HepG2 (cell line): ENCODE data around the gene GNAL. TPM values are rescaled to one million over a fixed set of nuclear protein-coding genes. Genes with fewer than 3 reads are reported as not detected.

ENCODE experiments used
- ATAC-seq: fragments of 200-7000 bp; cut with Tn5 transposase; 3 replicates; pipeline ENCODE4 v1.9.1; 2020; ENCODE audit warnings: mild to moderate bottlenecking, moderate library complexity
- BruUV-seq: library from RNA; stranded (reverse); fragments of 400-500 nt; replicated peaks from 2 replicates; lab custom pipeline; 2021; lab: Mats Ljungman, UMichigan
- CTCF ChIA-PET: fragments of 300-600 bp; formaldehyde crosslinking; extraction: SDS; loops from one replicate; lab custom pipeline; 2021; ENCODE audit warnings: low total read pairs, inconsistent platforms, low intra/inter-chr PET ratio; lab: Yijun Ruan, JAX
- POLR2A ChIA-PET: fragments of 350-600 bp; sonication (Branson Sonifier 250); formaldehyde crosslinking; loops from one replicate; lab custom pipeline; 2020; ENCODE audit warnings: antibody characterized with exemption, inconsistent platforms; lab: Yijun Ruan, JAX
- DNase-seq: peaks from one replicate; pipeline ENCODE4 v3.0.0-alpha.2; 2015; ENCODE audit warnings: low spot score
- FAIRE-seq: peaks from 3 replicates; lab custom pipeline; 2011; peaks lifted over from hg19 to GRCh38; lab: Jason Lieb, UNC
- H2AFZ ChIP-seq: one replicate; pipeline ENCODE4 v1.6.1; 2011; ENCODE audit warnings: low read length, inconsistent platforms
- H3K27ac ChIP-seq: fragments of 300-600 bp; 3 replicates; pipeline ENCODE4 v1.8.0; 2011; ENCODE audit warnings: mixed run types, mild to moderate bottlenecking, mixed read lengths, low read length, inconsistent platforms; ENCODE audit not compliant: insufficient read depth; ENCODE audit errors: extremely low read length
- H3K27me3 ChIP-seq, 2 experiments: fragments of 200-600 bp in 1 of 2; 2 replicates in 1 of 2; 3 replicates in 1 of 2; pipeline versions ENCODE4 v1.6.0 to v1.8.0; 2011; ENCODE audit warnings: low read length in 2 of 2, mild to moderate bottlenecking in 2 of 2, moderate library complexity in 2 of 2, inconsistent platforms in 1 of 2; ENCODE audit not compliant: insufficient read depth in 2 of 2, control insufficient read depth in 1 of 2
- H3K36me3 ChIP-seq, 2 experiments: fragments of 200-600 bp in 1 of 2; replicated peaks in 1 of 2; 2 replicates in 1 of 2; 3 replicates in 1 of 2; pipeline versions ENCODE4 v1.5.1 to v1.8.0; 2011; ENCODE audit warnings: low read length in 2 of 2, inconsistent platforms in 1 of 2; ENCODE audit not compliant: insufficient read depth in 2 of 2, control insufficient read depth in 1 of 2
- H3K4me1 ChIP-seq: 2 replicates; pipeline ENCODE4 v1.5.1; 2012; ENCODE audit warnings: low read length, inconsistent platforms; ENCODE audit not compliant: insufficient read depth
- H3K4me2 ChIP-seq: 2 replicates; pipeline ENCODE4 v1.6.0; 2011; ENCODE audit warnings: low read depth, low read length, inconsistent platforms
- H3K4me3 ChIP-seq, 3 experiments: fragments of 200-600 bp in 1 of 3; sonication (generic), shearing (Covaris generic) in 1 of 3; replicated peaks in 1 of 3; 2 replicates each; pipeline ENCODE4 v1.5.1; 2011 to 2016; ENCODE audit warnings: low read length in 3 of 3, inconsistent platforms in 2 of 3, low read depth in 2 of 3, mild to moderate bottlenecking in 2 of 3, control low read depth in 1 of 3, mixed read lengths in 1 of 3; ENCODE audit not compliant: insufficient read depth in 1 of 3
- H3K79me2 ChIP-seq: one replicate; pipeline ENCODE4 v1.6.1; 2011; ENCODE audit warnings: low read length, inconsistent platforms; ENCODE audit not compliant: insufficient read depth
- H3K9ac ChIP-seq: 2 replicates; pipeline ENCODE4 v1.6.0; 2011; ENCODE audit warnings: mild to moderate bottlenecking, low read depth, low read length, inconsistent platforms; ENCODE audit not compliant: insufficient read depth
- H3K9me3 ChIP-seq: 2 replicates; pipeline ENCODE4 v1.5.1; 2012; ENCODE audit warnings: mild to moderate bottlenecking, low read length
- H4K20me1 ChIP-seq: 2 replicates; pipeline ENCODE4 v1.6.0; 2011; ENCODE audit warnings: inconsistent platforms, mild to moderate bottlenecking, low read length, moderate library complexity; ENCODE audit not compliant: insufficient read depth
- CC2D1A ChIP-seq: sonication (generic); formaldehyde crosslinking; IDR thresholded peaks from 2 replicates; pipeline ENCODE4 v1.8.1; 2023; ENCODE audit warnings: mild to moderate bottlenecking, missing genetic modification reagents
- KLF9 ChIP-seq: IDR thresholded peaks from 2 replicates; pipeline ENCODE4 v1.6.1; 2016; ENCODE audit warnings: low read depth
- MEF2D ChIP-seq: sonication (generic); formaldehyde crosslinking; IDR thresholded peaks from 2 replicates; pipeline ENCODE4 v1.5.1; 2020; ENCODE audit warnings: mild to moderate bottlenecking, missing genetic modification reagents
- REPIN1 ChIP-seq: sonication (generic); formaldehyde crosslinking; IDR thresholded peaks from 2 replicates; pipeline ENCODE4 v1.8.0; 2022; ENCODE audit warnings: missing genetic modification reagents, low read depth, mild to moderate bottlenecking, borderline replicate concordance
- SRSF1 ChIP-seq: fragments of 200-400 bp; formaldehyde crosslinking; optimal IDR thresholded peaks from 2 replicates; pipeline ENCODE3; 2017; ENCODE audit warnings: mild to moderate bottlenecking, low read depth, low read length, moderate library complexity
- THYN1 ChIP-seq: sonication (generic); formaldehyde crosslinking; IDR thresholded peaks from 2 replicates; pipeline ENCODE4 v1.8.1; 2023; ENCODE audit warnings: low read depth, mild to moderate bottlenecking, moderate library complexity, missing genetic modification reagents, borderline replicate concordance
- TMF1 ChIP-seq: sonication (generic); formaldehyde crosslinking; IDR thresholded peaks from 2 replicates; pipeline ENCODE4 v1.8.1; 2022; ENCODE audit warnings: low read depth, missing genetic modification reagents
- ZNF33A ChIP-seq: sonication (generic); formaldehyde crosslinking; IDR thresholded peaks from 2 replicates; pipeline ENCODE4 v1.5.1; 2020; ENCODE audit warnings: missing genetic modification reagents, mild to moderate bottlenecking, moderate library complexity, borderline replicate concordance
- ZNF558 ChIP-seq: sonication (generic); formaldehyde crosslinking; IDR thresholded peaks from 2 replicates; pipeline ENCODE4 v1.9.0; 2022; ENCODE audit warnings: mild to moderate bottlenecking, missing genetic modification reagents, borderline replicate concordance
- ZNF605 ChIP-seq: sonication (generic); formaldehyde crosslinking; IDR thresholded peaks from 2 replicates; pipeline ENCODE4 v1.8.0; 2022; ENCODE audit warnings: mild to moderate bottlenecking, missing genetic modification reagents
- ZNF747 ChIP-seq: sonication (generic); formaldehyde crosslinking; IDR thresholded peaks from 2 replicates; pipeline ENCODE4 v1.8.1; 2023; ENCODE audit warnings: missing genetic modification reagents, mild to moderate bottlenecking, borderline replicate concordance
- WGBS: methylation state at CpG from one replicate; pipeline ENCODE4 v1.1.6; 2017; ENCODE audit warnings: low lambda C conversion rate; 5-methylcytosine and 5-hydroxymethylcytosine counted together
- in situ Hi-C: cut with HindIII; loops from 2 replicates; pipeline ENCODE4 v1.10.0; 2017; ENCODE audit warnings: low pct_unique_long_range_greater_than_20kb; ENCODE audit not compliant: extremely low pct_ligation_motif_present
- intact Hi-C: fragments of 100-400 bp; cut with micrococcal nuclease; formaldehyde crosslinking; loops from one replicate; pipeline ENCODE4 v1.10.0; 2022; ENCODE audit not compliant: unreplicated experiment
- polyA plus RNA-seq, 8 experiments: library from polyadenylated mRNA; depleted of rRNA in 3 of 8; stranded (reverse) in 7 of 8; unstranded in 1 of 8; fragments of >200 nt; fragmentation: Illumina TruSeq in 4 of 8; extraction: Trizol in 4 of 8; gene quantifications; 2 replicates each; pipeline versions ENCODE4 v1.2.1 to v1.2.3, GENCODE V29; 2011 to 2016; ENCODE audit warnings: low read depth in 4 of 8, missing spikeins in 1 of 8, mixed read lengths in 1 of 8; ENCODE audit not compliant: insufficient read depth in 1 of 8
- total RNA-seq, 5 experiments: library from RNA; depleted of rRNA; stranded (reverse); fragments of >200 nt; fragmentation: Illumina TruSeq; extraction: Trizol; gene quantifications; 2 replicates each; pipeline ENCODE4 v1.2.3, GENCODE V29; 2016; ENCODE audit warnings: low read depth in 1 of 5
- TF ChIP-seq, protein P1 (sequence below): sonication (generic); formaldehyde crosslinking; IDR thresholded peaks from 2 replicates; pipeline ENCODE4 v1.5.0; 2020; ENCODE audit warnings: mild to moderate bottlenecking, missing genetic modification reagents
- TF ChIP-seq, protein P2 (sequence below): sonication (generic); formaldehyde crosslinking; IDR thresholded peaks from 2 replicates; pipeline ENCODE4 v1.4.0; 2020; ENCODE audit warnings: missing genetic modification reagents, borderline replicate concordance

GNAL gene
- total and polyA plus RNA-seq, 2 of the 13 experiments (the other 11 are each of a cell fraction or from before 2014, with no cell fraction given) = 0.87 to 1.4 TPM

DNA sequence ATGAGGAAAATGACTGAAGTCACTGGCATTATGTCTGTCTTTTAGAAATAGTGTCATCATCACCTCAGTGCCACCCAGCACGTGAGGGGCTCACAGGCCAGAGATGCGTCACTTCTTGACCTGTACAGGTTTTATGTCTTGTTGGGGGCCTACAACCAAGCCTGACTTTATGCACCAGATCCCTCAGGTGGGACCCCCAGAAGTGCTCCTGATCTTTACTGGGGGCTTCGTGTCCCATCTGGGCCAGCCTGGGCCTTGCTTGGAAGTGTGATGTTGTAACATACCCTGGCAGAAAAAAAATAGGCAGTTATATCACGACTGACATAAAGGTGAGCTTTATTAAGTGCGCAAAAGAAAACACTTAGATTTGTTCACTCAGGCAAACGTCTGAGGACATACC is 21.5 kb upstream of the GNAL start:
- intact Hi-C loops (no loop called here), in situ Hi-C loops (no loop called here)
- Histone ChIP-seq H3K4me2 (no peak overlapping the region), H3K27ac (no peak overlapping the region), H3K4me3 (no peak overlapping the region), H3K79me2 (no peaks in the 10 kb centered on the region), H3K36me3 (no peaks in the 10 kb centered on the region), H3K9ac (no peak overlapping the region), H2AFZ (no peak overlapping the region), H4K20me1 (no peaks in the 10 kb centered on the region), H3K9me3 (no peaks in the 10 kb centered on the region), H3K27me3 (peaks cover 12 to 79% of the 10 kb centered on the region in 2 experiments), H3K4me1 (no peaks in the 10 kb centered on the region)
- BruUV-seq = no TSS peak
- no peak for ATAC-seq
- POLR2A ChIA-PET = no interaction called here
- CTCF ChIA-PET = no interaction called here
- WGBS = 33% methylated on average over 6 of the region's 6 CpGs
- no peak for FAIRE-seq
- no peak for TF ChIP-seq MEF2D
- no peak for TF ChIP-seq SRSF1
- TF ChIP-seq REPIN1 (CRISPR knock-in tag) = no peak
- no peak for TF ChIP-seq ZNF747
- no peak for DNase-seq

DNA sequence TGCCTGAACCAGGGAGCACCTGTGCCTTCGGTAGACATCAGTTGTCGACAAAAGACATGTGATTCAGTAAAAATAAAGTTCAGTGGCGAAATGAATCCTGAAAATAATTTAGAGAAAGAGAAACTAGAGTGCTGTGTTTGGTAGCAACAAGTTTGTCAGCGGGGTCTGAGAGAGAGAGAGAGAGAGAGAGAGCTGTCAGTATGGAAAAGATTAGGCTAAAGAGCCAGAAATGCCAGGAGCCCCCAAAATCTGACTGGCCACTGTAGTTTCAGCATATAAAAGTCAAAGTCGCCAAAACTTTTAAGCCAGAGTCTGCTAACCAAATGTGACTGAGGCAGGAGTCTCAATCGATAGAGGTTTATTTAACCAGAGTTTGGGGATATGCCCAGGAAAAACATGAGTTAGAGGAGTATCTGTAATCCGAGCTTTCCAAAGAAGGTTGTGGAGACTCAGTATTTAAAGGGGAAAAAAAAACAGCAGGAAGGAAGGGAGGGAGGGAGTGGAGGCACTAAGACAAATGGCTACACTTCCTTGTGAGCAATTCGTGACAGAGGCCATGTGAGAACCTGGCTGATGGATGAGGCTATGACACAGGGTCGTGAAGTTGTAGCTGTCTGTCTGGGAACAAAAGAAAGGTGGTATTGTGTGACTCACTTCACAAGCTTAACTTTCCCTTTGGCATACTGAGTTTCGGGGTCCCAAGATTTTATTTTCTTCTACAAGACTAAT is 20.5 kb upstream of the GNAL start:
- DNase-seq = no peak
- no peak for ATAC-seq
- no peak overlapping the region for H2AFZ ChIP-seq
- H3K9ac ChIP-seq = no peak overlapping the region
- peaks cover 9 to 75% of the 10 kb centered on the region in 2 experiments for H3K27me3 ChIP-seq
- H3K4me2 ChIP-seq = no peak overlapping the region
- no peak for FAIRE-seq
- intact Hi-C loops (no loop called here), in situ Hi-C loops (no loop called here)
- H3K36me3 ChIP-seq = no peaks in the 10 kb centered on the region
- no peaks in the 10 kb centered on the region for H3K4me1 ChIP-seq
- ChIA-PET CTCF (no interaction called here), POLR2A (no interaction called here)
- no peaks in the 10 kb centered on the region for H3K9me3 ChIP-seq
- no peaks in the 10 kb centered on the region for H4K20me1 ChIP-seq
- no peak overlapping the region for H3K4me3 ChIP-seq
- BruUV-seq = no TSS peak
- 13% methylated on average over 10 of the region's 10 CpGs for WGBS
- H3K79me2 ChIP-seq = no peaks in the 10 kb centered on the region
- H3K27ac ChIP-seq = no peak overlapping the region
- TF ChIP-seq, protein P1, sequence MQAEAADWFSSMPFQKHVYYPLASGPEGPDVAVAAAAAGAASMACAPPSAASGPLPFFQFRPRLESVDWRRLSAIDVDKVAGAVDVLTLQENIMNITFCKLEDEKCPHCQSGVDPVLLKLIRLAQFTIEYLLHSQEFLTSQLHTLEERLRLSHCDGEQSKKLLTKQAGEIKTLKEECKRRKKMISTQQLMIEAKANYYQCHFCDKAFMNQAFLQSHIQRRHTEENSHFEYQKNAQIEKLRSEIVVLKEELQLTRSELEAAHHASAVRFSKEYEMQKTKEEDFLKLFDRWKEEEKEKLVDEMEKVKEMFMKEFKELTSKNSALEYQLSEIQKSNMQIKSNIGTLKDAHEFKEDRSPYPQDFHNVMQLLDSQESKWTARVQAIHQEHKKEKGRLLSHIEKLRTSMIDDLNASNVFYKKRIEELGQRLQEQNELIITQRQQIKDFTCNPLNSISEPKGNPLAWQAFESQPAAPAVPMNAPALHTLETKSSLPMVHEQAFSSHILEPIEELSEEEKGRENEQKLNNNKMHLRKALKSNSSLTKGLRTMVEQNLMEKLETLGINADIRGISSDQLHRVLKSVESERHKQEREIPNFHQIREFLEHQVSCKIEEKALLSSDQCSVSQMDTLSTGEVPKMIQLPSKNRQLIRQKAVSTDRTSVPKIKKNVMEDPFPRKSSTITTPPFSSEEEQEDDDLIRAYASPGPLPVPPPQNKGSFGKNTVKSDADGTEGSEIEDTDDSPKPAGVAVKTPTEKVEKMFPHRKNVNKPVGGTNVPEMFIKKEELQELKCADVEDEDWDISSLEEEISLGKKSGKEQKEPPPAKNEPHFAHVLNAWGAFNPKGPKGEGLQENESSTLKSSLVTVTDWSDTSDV (CRISPR knock-in tag) = no peak
- no peak for TF ChIP-seq ZNF33A (CRISPR knock-in tag)
- TF ChIP-seq ZNF558 (CRISPR knock-in tag) = no peak
- TF ChIP-seq KLF9 (CRISPR knock-in tag) = no peak
- TF ChIP-seq THYN1 (CRISPR knock-in tag) = no peak
- no peak for TF ChIP-seq CC2D1A (CRISPR knock-in tag)
- TF ChIP-seq ZNF605 (CRISPR knock-in tag) = no peak
- no peak for TF ChIP-seq TMF1 (CRISPR knock-in tag)
- TF ChIP-seq, protein P2, sequence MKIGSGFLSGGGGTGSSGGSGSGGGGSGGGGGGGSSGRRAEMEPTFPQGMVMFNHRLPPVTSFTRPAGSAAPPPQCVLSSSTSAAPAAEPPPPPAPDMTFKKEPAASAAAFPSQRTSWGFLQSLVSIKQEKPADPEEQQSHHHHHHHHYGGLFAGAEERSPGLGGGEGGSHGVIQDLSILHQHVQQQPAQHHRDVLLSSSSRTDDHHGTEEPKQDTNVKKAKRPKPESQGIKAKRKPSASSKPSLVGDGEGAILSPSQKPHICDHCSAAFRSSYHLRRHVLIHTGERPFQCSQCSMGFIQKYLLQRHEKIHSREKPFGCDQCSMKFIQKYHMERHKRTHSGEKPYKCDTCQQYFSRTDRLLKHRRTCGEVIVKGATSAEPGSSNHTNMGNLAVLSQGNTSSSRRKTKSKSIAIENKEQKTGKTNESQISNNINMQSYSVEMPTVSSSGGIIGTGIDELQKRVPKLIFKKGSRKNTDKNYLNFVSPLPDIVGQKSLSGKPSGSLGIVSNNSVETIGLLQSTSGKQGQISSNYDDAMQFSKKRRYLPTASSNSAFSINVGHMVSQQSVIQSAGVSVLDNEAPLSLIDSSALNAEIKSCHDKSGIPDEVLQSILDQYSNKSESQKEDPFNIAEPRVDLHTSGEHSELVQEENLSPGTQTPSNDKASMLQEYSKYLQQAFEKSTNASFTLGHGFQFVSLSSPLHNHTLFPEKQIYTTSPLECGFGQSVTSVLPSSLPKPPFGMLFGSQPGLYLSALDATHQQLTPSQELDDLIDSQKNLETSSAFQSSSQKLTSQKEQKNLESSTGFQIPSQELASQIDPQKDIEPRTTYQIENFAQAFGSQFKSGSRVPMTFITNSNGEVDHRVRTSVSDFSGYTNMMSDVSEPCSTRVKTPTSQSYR = no peak
